H9 (cell line): ENCODE measurements around the gene FAM200C. TPM values are rescaled to one million over a fixed set of nuclear protein-coding genes. Genes with fewer than 3 reads are reported as not detected.

Source experiments
- DNase-seq: peaks from one replicate; pipeline ENCODE4 v3.0.0-alpha.2; 2017
- H2AFZ ChIP-seq: one replicate; pipeline ENCODE4 v1.6.1; 2013; ENCODE audit warnings: mild to moderate bottlenecking, low read length, control low read depth, moderate library complexity
- H2AK5ac ChIP-seq: 2 replicates; pipeline ENCODE4 v1.6.1; 2013; ENCODE audit warnings: low read length, control low read depth, mixed read lengths; ENCODE audit not compliant: insufficient read length
- H2BK120ac ChIP-seq: one replicate; pipeline ENCODE4 v1.6.1; 2013; ENCODE audit warnings: low read depth, mild to moderate bottlenecking, low read length, control low read depth, inconsistent platforms; ENCODE audit not compliant: poor library complexity, severe bottlenecking
- H2BK12ac ChIP-seq: 2 replicates; pipeline ENCODE4 v1.6.1; 2013; ENCODE audit warnings: low read length, control low read depth, mixed read lengths, low read depth; ENCODE audit not compliant: insufficient read length
- H2BK15ac ChIP-seq: 2 replicates; pipeline ENCODE4 v1.6.1; 2013; ENCODE audit warnings: low read depth, low read length, control low read depth
- H2BK20ac ChIP-seq: one replicate; pipeline ENCODE4 v1.6.1; 2013; ENCODE audit warnings: low read depth, mild to moderate bottlenecking, low read length, control low read depth, inconsistent platforms; ENCODE audit not compliant: poor library complexity, severe bottlenecking
- H2BK5ac ChIP-seq: 2 replicates; pipeline ENCODE4 v1.6.1; 2013; ENCODE audit warnings: low read length, control low read depth, mixed read lengths; ENCODE audit not compliant: insufficient read length
- H3K14ac ChIP-seq: 2 replicates; pipeline ENCODE4 v1.6.1; 2013; ENCODE audit warnings: low read length, control low read depth; ENCODE audit not compliant: insufficient read depth
- H3K18ac ChIP-seq: 2 replicates; pipeline ENCODE4 v1.6.1; 2013; ENCODE audit warnings: low read depth, mild to moderate bottlenecking, mixed read lengths, low read length, control low read depth; ENCODE audit not compliant: insufficient read length
- H3K23ac ChIP-seq: 2 replicates; pipeline ENCODE4 v1.6.1; 2013; ENCODE audit warnings: low read length, control low read depth, mixed read lengths, low read depth; ENCODE audit not compliant: insufficient read length
- H3K23me2 ChIP-seq: 2 replicates; pipeline ENCODE4 v1.6.1; 2013; ENCODE audit warnings: low read depth, mild to moderate bottlenecking, mixed read lengths, low read length, control low read depth; ENCODE audit not compliant: insufficient read length, poor library complexity, severe bottlenecking
- H3K27ac ChIP-seq: 2 replicates; pipeline ENCODE4 v1.5.1; 2013; ENCODE audit warnings: low read length, control low read depth, mixed read lengths, low read depth; ENCODE audit not compliant: insufficient read length
- H3K27me3 ChIP-seq: 2 replicates; pipeline ENCODE4 v1.6.1; 2013; ENCODE audit warnings: low read length, control low read depth, inconsistent platforms; ENCODE audit not compliant: insufficient read depth
- H3K4ac ChIP-seq: 2 replicates; pipeline ENCODE4 v1.6.1; 2013; ENCODE audit warnings: low read depth, mild to moderate bottlenecking, control low read depth, inconsistent platforms, low read length, moderate library complexity
- H3K4me1 ChIP-seq: 2 replicates; pipeline ENCODE4 v1.6.1; 2013; ENCODE audit warnings: low read length, control low read depth, inconsistent platforms; ENCODE audit not compliant: insufficient read depth
- H3K4me2 ChIP-seq: 2 replicates; pipeline ENCODE4 v1.6.1; 2013; ENCODE audit warnings: low read length, control low read depth, mixed read lengths; ENCODE audit not compliant: insufficient read length, insufficient read depth
- H3K56ac ChIP-seq: 2 replicates; pipeline ENCODE4 v1.6.1; 2013; ENCODE audit warnings: low read depth, mild to moderate bottlenecking, mixed read lengths, low read length, control low read depth; ENCODE audit not compliant: insufficient read length
- H3K79me1 ChIP-seq: 2 replicates; pipeline ENCODE4 v1.6.1; 2013; ENCODE audit warnings: low read depth, mild to moderate bottlenecking, moderate library complexity, low read length, control low read depth, inconsistent platforms; ENCODE audit not compliant: insufficient read depth, poor library complexity, severe bottlenecking
- H3K79me2 ChIP-seq: 2 replicates; pipeline ENCODE4 v1.6.1; 2013; ENCODE audit warnings: low read length, control low read depth, inconsistent platforms; ENCODE audit not compliant: insufficient read depth
- H3K9ac ChIP-seq: 2 replicates; pipeline ENCODE4 v1.6.1; 2013; ENCODE audit warnings: low read length, control low read depth, mixed read lengths; ENCODE audit not compliant: insufficient read length; ENCODE audit errors: extremely low read depth
- H3K9me3 ChIP-seq: one replicate; pipeline ENCODE4 v1.6.1; 2013; ENCODE audit warnings: low read depth, low read length, inconsistent platforms; ENCODE audit not compliant: control insufficient read depth
- H3T11ph ChIP-seq: one replicate; pipeline ENCODE4 v1.6.1; 2013; ENCODE audit warnings: mild to moderate bottlenecking, low read length, control low read depth, inconsistent platforms
- H4K20me1 ChIP-seq: one replicate; pipeline ENCODE4 v1.6.1; 2013; ENCODE audit not compliant: control insufficient read depth, insufficient read length, insufficient read depth
- H4K5ac ChIP-seq: 2 replicates; pipeline ENCODE4 v1.6.1; 2013; ENCODE audit warnings: low read depth, mild to moderate bottlenecking, mixed read lengths, low read length, control low read depth; ENCODE audit not compliant: insufficient read length
- H4K8ac ChIP-seq: replicated peaks from 2 replicates; pipeline ENCODE4 v1.6.1; 2013; ENCODE audit warnings: low read length, control low read depth, mixed read lengths, low read depth; ENCODE audit not compliant: insufficient read length
- H4K91ac ChIP-seq: 2 replicates; pipeline ENCODE4 v1.6.1; 2013; ENCODE audit warnings: low read depth, mild to moderate bottlenecking, moderate library complexity, mixed read lengths, low read length, control low read depth; ENCODE audit not compliant: insufficient read length
- H3K27ac Mint-ChIP-seq, 3 experiments: 2 replicates in 2 of 3; 3 replicates in 1 of 3; pipeline ENCODE4 v1.8.0; 2020 to 2021; ENCODE audit warnings: mixed read lengths in 3 of 3, mild to moderate bottlenecking in 1 of 3, moderate library complexity in 1 of 3
- H3K27me3 Mint-ChIP-seq: 2 replicates; pipeline ENCODE4 v1.8.0; 2021; ENCODE audit warnings: low read depth, mild to moderate bottlenecking, moderate library complexity, mixed read lengths
- H3K36me3 Mint-ChIP-seq, 3 experiments: 2 replicates in 2 of 3; 3 replicates in 1 of 3; pipeline ENCODE4 v1.8.0; 2020 to 2021; ENCODE audit warnings: low read depth in 3 of 3, mixed read lengths in 3 of 3; ENCODE audit not compliant: insufficient read depth in 1 of 3
- H3K4me1 Mint-ChIP-seq, 2 experiments: 2 replicates each; pipeline ENCODE4 v1.8.0; 2020; ENCODE audit warnings: mixed read lengths in 2 of 2
- H3K4me3 Mint-ChIP-seq, 2 experiments: 2 replicates in 1 of 2; 3 replicates in 1 of 2; pipeline ENCODE4 v1.8.0; 2020 to 2021; ENCODE audit warnings: mild to moderate bottlenecking in 2 of 2, mixed read lengths in 2 of 2, moderate library complexity in 1 of 2
- H3K9me3 Mint-ChIP-seq, 2 experiments: 2 replicates in 1 of 2; 3 replicates in 1 of 2; pipeline ENCODE4 v1.8.0; 2020; ENCODE audit warnings: mild to moderate bottlenecking in 2 of 2, mixed read lengths in 2 of 2, moderate library complexity in 1 of 2
- CTCF ChIP-seq: fragments of 200-600 bp; sonication (generic); conservative IDR thresholded peaks from 3 replicates; pipeline ENCODE4 v1.8.0; 2021; ENCODE audit warnings: antibody characterized with exemption, mild to moderate bottlenecking
- WGBS: extraction: QIAGEN DNeasy Blood & Tissue Kit; methylation state at CpG from one replicate; pipeline ENCODE4 v1.1.7; 2013; ENCODE audit warnings: missing lambda C conversion rate, low lambda C conversion rate, mixed read lengths; ENCODE audit not compliant: insufficient read length; ENCODE audit errors: extremely low coverage; 5-methylcytosine and 5-hydroxymethylcytosine counted together
- total RNA-seq: library from RNA; stranded (reverse); gene quantifications from 2 replicates; pipeline ENCODE4 v1.2.1, GENCODE V29; 2021

FAM200C gene
- total RNA-seq, 1 experiment from 2014 or later, result 4.3 TPM

DNA sequence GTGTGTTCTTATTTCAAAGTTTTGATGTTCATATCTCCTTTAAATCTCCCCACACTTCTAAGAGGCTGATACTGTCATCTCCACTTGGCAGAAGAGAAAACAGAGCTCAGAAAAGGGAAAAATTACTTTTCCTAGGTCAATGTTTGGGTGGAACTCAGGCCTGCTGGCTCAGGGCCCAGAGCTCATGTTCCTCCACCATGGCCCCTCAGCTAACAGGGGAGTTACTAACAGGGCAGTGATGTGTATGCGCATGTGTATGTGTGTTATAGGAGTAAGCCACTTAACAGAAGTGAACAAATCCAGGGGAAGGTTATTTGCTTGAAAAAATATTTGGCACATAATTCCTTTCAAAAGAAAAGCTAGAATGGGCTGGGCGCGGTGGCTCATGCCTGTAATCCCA, 32.0 kb downstream of the FAM200C start:
- Histone ChIP-seq H2BK20ac (no peak overlapping the region), H2BK5ac (no peak overlapping the region), H3K4me2 (no peak overlapping the region), H3K4me1 (no peaks in the 10 kb centered on the region; the same call in 1 of the 2 replicates), H3K23ac (no peak overlapping the region), H3K56ac (no peak overlapping the region), H4K8ac (no peak overlapping the region), H4K20me1 (no peaks in the 10 kb centered on the region), H2BK15ac (no peak overlapping the region), H3T11ph (no peak overlapping the region), H2BK120ac (no peak overlapping the region), H3K27ac (no peak overlapping the region), H3K9me3 (no peaks in the 10 kb centered on the region), H3K79me1 (no peaks in the 10 kb centered on the region), H3K4ac (no peak overlapping the region), H2BK12ac (no peak overlapping the region), H3K23me2 (peaks cover 8% of the 10 kb centered on the region), H4K91ac (no peak overlapping the region), H3K9ac (no peak overlapping the region), H3K14ac (no peak overlapping the region), H2AFZ (no peak overlapping the region), H3K79me2 (no peaks in the 10 kb centered on the region), H3K18ac (no peak overlapping the region), H2AK5ac (no peak overlapping the region), H3K27me3 (peaks cover 9% of the 10 kb centered on the region; the same call in 1 of the 2 replicates), H4K5ac (no peak overlapping the region)
- no peaks in the 10 kb centered on the region for H3K36me3 Mint-ChIP-seq
- H3K27ac Mint-ChIP-seq, result no peak overlapping the region
- DNase-seq, result no peak
- H3K27me3 Mint-ChIP-seq, result peaks cover 47% of the 10 kb centered on the region
- no peak overlapping the region for H3K4me3 Mint-ChIP-seq
- peaks cover 12 to 14% of the 10 kb centered on the region in 2 experiments for H3K4me1 Mint-ChIP-seq
- no CpG with 5 or more reads among the region's 3 CpGs for WGBS
- no peaks in the 10 kb centered on the region for H3K9me3 Mint-ChIP-seq
- TF ChIP-seq CTCF, result no peak
